Nephron progenitor cell (in vitro differentiated cells): ENCODE measurements around the gene CFAP251.
A peak's percentile ranks its signal among the peaks of the same experiment; 100 is the strongest.

Experiments used
- DNase-seq: peaks from one replicate; pipeline ENCODE4 v3.0.0; 2021
- H3K27ac Mint-ChIP-seq: 2 replicates; pipeline ENCODE4 v1.8.0; 2021; ENCODE audit warnings: mild to moderate bottlenecking, moderate library complexity, mixed read lengths
- H3K27me3 Mint-ChIP-seq: 2 replicates; pipeline ENCODE4 v1.8.0; 2021; ENCODE audit warnings: mild to moderate bottlenecking, low read depth, mixed read lengths; ENCODE audit not compliant: poor library complexity
- H3K36me3 Mint-ChIP-seq: 2 replicates; pipeline ENCODE4 v1.8.0; 2021; ENCODE audit warnings: low read depth, mixed read lengths
- H3K4me1 Mint-ChIP-seq: 2 replicates; pipeline ENCODE4 v1.8.0; 2021; ENCODE audit warnings: mixed read lengths
- H3K4me3 Mint-ChIP-seq: 2 replicates; pipeline ENCODE4 v1.8.0; 2021; ENCODE audit warnings: mild to moderate bottlenecking, moderate library complexity, mixed read lengths
- H3K9me3 Mint-ChIP-seq: 2 replicates; pipeline ENCODE4 v1.8.0; 2021; ENCODE audit warnings: mild to moderate bottlenecking, moderate library complexity, mixed read lengths
- CTCF ChIP-seq: fragments of 200-600 bp; sonication (generic); IDR thresholded peaks from 2 replicates; pipeline ENCODE4 v1.5.0; 2021; ENCODE audit warnings: antibody characterized with exemption

Gene CFAP251

GRCh38 chr12:121930862-121931261, 12.5 kb downstream of the CFAP251 start:
- no peak overlapping the region for H3K4me3 Mint-ChIP-seq
- no peaks in the 10 kb centered on the region for H3K9me3 Mint-ChIP-seq
- no peak for TF ChIP-seq CTCF
- no peak for DNase-seq
- peaks cover 18% of the 10 kb centered on the region for H3K36me3 Mint-ChIP-seq
- H3K4me1 Mint-ChIP-seq = peaks cover 56% of the 10 kb centered on the region
- H3K27me3 Mint-ChIP-seq = peaks cover 3% of the 10 kb centered on the region
- H3K27ac Mint-ChIP-seq = no peak overlapping the region

GRCh38 chr12:121932176-121932536, 13.8 kb downstream of the CFAP251 start:
- Mint-ChIP-seq H3K27ac (peak overlapping the region; percentile 74), H3K9me3 (peaks cover 10% of the 10 kb centered on the region), H3K4me1 (peaks cover 52% of the 10 kb centered on the region), H3K36me3 (peaks cover 30% of the 10 kb centered on the region), H3K27me3 (peaks cover 3% of the 10 kb centered on the region), H3K4me3 (no peak overlapping the region)
- no peak for DNase-seq
- TF ChIP-seq CTCF = no peak

- TF ChIP-seq CTCF = no peak
- Mint-ChIP-seq H3K4me3 (no peak overlapping the region), H3K4me1 (peaks cover 45% of the 10 kb centered on the region), H3K36me3 (peaks cover 38% of the 10 kb centered on the region), H3K27me3 (peaks cover 3% of the 10 kb centered on the region), H3K27ac (peak overlapping the region; percentile 90), H3K9me3 (peaks cover 17% of the 10 kb centered on the region)
- DNase-seq = no peak
These were observed 14.6 kb downstream of the CFAP251 start for GRCh38 chr12:121932914-121933521.

- peaks cover 45% of the 10 kb centered on the region for H3K4me1 Mint-ChIP-seq
- peaks cover 41% of the 10 kb centered on the region for H3K36me3 Mint-ChIP-seq
These were observed 15.3 kb downstream of the CFAP251 start for GRCh38 chr12:121933522-121934308.

GRCh38 chr12:121934309-121934664, 15.9 kb downstream of the CFAP251 start:
- TF ChIP-seq CTCF = no peak
- Mint-ChIP-seq H3K9me3 (peaks cover 17% of the 10 kb centered on the region), H3K27ac (no peak overlapping the region), H3K36me3 (peaks cover 46% of the 10 kb centered on the region), H3K4me1 (peaks cover 45% of the 10 kb centered on the region), H3K27me3 (peaks cover 3% of the 10 kb centered on the region), H3K4me3 (no peak overlapping the region)
- no peak for DNase-seq

More at GRCh38 chr12:121933522-121934308, 15.3 kb downstream of the CFAP251 start:
- Mint-ChIP-seq H3K4me3 (no peak overlapping the region), H3K9me3 (peaks cover 17% of the 10 kb centered on the region), H3K27me3 (peaks cover 3% of the 10 kb centered on the region), H3K27ac (peak overlapping the region; percentile 90)
- no peak for TF ChIP-seq CTCF
- DNase-seq = no peak
